Inflammatory macrophage (primary cell): ENCODE data around the gene ACTR5.
"Not testable (repeated sequence)": the region's sequence is repeated elsewhere in the genome, so short reads cannot be mapped to it uniquely, and the experiment has no call there.

Experiments
- DNase-seq, 2 donors: peaks; one replicate each; pipeline ENCODE4 v3.0.0-alpha.2; 2020 to 2022

Gene ACTR5

GRCh38 chr20:38805958-38806854 is 57.9 kb downstream of the ACTR5 start:
- DNase-seq: no peak

DNA sequence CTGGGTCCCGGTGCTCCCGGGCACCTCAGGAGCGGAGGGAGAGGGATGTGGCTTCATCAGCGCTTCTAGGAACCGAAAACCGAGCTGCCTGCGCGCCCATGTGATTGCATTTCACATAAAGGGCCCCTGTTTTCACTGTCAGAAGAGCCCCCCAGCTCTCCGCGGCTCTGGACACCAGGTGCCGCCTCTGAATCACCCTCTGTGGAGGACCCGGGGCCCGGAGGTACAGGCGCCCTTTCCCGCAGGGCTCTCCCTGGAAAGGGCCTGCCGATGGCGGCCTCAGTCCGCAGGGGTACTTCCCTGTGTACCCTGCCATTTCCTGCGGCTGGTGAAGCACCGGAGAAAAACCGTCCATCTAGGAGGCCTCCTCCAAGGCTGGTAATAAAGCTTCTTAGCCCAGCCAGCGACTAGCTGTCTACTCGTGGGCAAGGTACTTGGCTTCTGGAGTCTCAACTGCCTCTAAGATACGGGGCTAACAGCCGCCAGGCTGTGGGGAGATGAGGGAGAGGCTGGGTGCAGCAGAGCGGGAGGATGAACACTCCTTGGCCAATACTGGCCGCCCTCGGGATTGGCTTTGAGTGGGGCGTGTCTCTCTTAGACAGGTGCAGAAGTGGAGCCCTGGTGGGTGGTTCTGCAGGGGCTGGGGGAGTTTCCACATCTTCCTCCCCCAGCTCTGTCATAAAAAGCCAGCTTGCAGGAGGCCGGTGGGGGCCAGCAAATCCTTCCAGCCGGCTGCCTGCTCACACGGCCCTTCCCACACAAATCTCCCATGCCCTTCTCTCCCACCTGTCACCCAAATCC is 58.8 kb downstream of the ACTR5 start:
- no peak for DNase-seq

- no peak for DNase-seq
Observed at GRCh38 chr20:38809942-38810341, 61.7 kb downstream of the ACTR5 start.

GRCh38 chr20:38810926-38811630 is 62.8 kb downstream of the ACTR5 start:
- peak in 1 of 2 donors; percentile 60 for DNase-seq

DNA sequence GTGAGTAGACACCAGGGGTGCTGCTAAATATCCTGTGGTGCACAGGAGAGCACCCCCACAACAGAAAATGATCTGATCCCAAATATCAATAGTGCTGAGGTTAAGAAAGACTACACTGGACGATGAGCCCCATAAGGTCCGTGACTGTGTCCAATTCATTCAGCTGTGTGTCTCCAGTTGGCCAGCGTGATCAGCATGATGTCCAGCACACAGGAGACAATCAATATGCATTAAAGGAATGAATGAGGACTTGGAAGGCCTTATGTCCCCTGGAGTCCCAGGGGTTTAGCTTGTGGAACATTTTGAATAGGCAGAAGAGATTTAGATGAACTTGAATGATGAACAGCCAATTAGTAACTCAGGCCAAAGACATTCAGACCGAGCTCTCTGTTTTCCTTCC is 63.5 kb downstream of the ACTR5 start:
- no peak for DNase-seq

- DNase-seq: peak in 1 of 2 donors; percentile 2
Observed at GRCh38 chr20:38812182-38812581, 63.9 kb downstream of the ACTR5 start.

GRCh38 chr20:38812709-38813573 is 64.7 kb downstream of the ACTR5 start:
- DNase-seq: no peak

GRCh38 chr20:38813574-38813962 is 65.3 kb downstream of the ACTR5 start:
- not testable (repeated sequence) for DNase-seq

DNA sequence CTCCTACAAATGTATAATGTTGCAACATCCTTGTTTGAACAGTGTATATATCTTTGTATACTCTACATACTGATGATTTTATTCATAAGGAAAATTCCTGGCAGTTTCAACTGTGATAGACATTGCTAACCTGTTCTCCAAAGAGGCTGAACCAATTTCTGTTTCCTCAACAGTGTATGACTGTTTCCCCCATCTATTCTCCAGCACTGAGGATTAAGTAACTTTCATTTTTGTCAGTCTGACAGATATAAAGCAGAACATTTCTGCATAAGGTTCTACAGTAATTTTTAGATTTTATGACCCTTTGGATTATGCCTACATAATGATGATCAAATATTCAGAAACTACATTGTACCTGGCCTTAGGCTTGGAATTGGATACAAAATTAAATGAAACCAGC is 67.2 kb downstream of the ACTR5 start:
- DNase-seq: no peak

DNA sequence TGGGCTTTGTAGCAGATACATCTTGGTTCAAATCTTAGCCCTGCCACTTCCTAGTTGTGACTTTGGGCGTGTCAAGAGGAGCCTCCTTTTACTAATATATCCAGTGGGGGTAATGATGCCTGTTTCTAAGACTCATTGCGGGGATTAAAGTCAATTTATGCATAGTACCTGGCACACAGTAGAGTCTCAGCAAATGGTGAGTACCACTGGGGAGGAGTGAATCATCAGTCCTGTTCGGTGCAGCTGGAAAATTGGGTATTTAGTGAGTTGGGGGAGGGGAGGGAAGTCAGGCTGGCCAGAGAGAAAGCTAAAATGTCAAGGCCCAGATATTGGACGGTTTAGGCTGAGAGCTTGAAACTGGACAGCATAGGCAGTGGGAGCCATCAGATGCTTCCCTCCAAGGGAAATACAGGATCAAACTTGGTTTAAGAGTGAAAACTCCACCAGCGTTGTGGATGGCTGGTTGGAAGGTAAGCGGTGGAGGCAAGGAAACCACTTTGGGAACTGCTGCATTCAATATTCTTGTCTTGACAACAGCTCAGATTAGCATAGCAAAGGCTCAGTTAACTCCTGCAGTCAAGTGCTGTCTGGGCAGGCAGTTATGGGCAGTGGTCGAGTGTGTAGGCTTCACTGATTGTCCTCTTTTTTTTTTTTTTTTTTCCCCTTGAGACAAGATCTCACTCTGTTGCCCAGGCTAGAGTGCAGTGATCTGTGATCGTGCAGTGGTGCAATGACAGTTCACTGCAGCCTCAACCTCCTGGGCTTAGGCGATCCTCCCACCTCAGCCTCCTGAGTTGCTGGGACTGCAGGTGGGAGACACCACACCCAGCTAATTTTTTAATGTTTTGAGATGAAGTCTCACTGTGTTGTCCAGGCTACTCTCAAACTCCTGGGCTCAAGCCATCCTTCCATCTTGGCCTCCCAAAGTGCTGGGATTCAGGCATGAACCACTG is 70.1 kb downstream of the ACTR5 start:
- no peak for DNase-seq
